Fibroblast of mammary gland (primary cell): Measurements from ENCODE around the gene HNRNPC.

Experiments used
- DNase-seq: peaks from one replicate; pipeline ENCODE4 v3.0.0-alpha.2; 2010; ENCODE audit warnings: low read depth
- H3K4me3 ChIP-seq: 2 replicates; pipeline ENCODE4 v1.5.1; 2011; ENCODE audit warnings: low read depth, mild to moderate bottlenecking, low read length, moderate library complexity; ENCODE audit not compliant: control insufficient read depth
- CTCF ChIP-seq: conservative IDR thresholded peaks from 2 replicates; pipeline ENCODE4 v1.5.1; 2011; ENCODE audit warnings: low read depth, low read length, inconsistent platforms; ENCODE audit not compliant: control insufficient read depth, insufficient read depth

The HNRNPC gene

GRCh38 chr14:21211509-21211908 lies 57.7 kb downstream of the HNRNPC start:
- TF ChIP-seq CTCF: no peak
- no peak for DNase-seq
- no peak overlapping the region for H3K4me3 ChIP-seq

DNA sequence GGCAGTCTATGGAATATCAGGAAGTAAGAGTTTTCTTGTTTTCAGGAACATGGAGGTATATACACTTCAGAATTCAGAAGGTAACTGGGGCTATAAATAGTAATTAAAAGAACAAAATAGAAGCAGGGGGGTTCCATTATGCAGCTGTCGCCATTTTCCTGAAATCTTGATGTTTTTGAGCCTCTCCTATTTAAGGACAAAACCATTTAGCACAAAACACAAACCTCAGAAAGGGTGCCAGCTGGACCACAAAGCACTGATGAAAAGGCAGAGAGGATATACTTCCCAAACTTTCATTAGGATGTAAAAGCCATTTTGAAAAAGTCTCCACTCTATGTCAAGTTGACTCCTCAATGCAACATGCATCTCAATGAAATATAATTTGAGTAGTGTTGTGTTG lies 59.2 kb downstream of the HNRNPC start:
- TF ChIP-seq CTCF: no peak
- no peak for DNase-seq
- no peak overlapping the region for H3K4me3 ChIP-seq

DNA sequence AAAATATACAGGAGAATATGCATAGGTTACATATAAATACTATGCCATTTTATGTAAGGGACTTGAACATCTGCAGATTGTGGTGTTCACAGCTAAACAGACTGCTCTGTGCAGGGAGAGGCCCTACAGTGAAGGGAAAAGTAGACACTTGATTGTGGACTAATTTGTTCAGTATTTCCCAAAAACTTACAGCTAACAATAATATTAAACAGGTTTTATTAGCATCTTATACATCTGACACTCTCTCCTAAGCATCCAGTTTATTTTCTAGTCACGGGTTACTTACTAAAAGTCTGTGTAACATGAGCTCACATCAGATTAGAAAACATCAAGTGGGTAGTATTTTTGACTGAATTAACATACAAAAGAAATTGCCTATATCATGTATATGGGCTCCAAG lies 60.1 kb downstream of the HNRNPC start:
- H3K4me3 ChIP-seq: no peak overlapping the region
- no peak for TF ChIP-seq CTCF
- DNase-seq: no peak

DNA sequence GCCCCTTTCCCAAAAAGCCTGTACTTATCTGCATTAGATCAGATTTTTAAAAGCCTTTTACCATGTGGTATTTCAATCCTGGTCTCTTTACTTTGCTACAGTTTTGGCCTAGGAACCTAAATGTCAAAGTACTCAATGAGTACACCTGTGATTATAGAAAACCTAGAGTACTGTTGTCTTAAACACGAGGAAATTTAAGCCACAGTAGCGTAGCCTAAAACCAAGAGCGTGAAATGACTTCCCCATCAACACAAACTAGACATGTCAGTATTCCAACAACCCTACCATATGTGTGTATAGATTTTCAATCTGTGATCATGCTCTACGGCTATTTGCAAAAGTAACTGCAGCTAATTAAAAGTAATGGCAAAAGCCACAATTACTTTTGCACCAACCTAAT lies 60.7 kb downstream of the HNRNPC start:
- no peak for TF ChIP-seq CTCF
- no peak overlapping the region for H3K4me3 ChIP-seq
- no peak for DNase-seq

- TF ChIP-seq CTCF: no peak
- H3K4me3 ChIP-seq: no peak overlapping the region
- DNase-seq: no peak
These were observed 62.2 kb downstream of the HNRNPC start for GRCh38 chr14:21206753-21207684.

DNA sequence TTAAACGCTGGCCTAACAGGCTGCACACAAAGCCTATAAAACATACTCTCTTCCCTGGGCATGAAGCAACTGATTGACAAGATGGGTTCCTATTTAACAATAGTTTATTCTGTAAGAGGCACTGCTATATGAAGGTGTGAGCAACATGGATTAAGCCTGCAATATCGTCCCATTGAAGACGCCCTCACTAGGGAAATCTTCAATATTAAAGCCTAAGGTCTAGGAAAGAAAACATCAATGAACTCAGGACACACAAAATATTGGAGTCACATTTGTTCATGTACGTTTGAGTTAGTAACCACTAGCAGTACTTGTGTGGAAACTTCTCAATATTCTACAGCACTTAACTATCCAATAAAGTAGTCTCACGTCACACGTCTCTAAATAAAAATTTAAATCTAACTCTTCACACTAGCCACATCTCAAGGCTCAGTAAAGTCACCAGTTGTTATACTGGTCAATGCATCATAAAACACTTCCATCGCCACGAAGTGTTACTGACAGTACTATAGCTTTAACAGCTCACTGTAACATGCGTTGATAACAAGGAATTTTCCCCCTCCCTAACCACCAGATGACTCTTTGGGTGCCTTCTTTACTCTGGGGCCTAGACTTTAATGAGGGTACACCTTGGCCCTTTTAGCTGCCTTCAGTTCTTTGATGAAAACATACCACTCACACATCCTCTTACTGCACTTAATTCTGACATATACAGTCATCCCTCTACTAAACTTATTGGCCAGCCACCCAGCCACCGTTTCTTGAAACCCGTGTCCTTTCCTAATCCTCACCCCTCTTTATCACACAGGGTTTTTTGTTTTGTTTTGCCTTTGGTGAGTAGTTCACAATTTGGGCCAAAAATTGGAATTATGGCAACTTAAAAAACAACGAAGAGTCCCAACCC lies 63.3 kb downstream of the HNRNPC start:
- TF ChIP-seq CTCF: no peak
- no peak for DNase-seq
- H3K4me3 ChIP-seq: no peak overlapping the region
